Upper lobe of left lung (tissue), 4 donors: Measurements from ENCODE around the gene KCTD1.
"Not testable (repeated sequence)": the region's sequence is repeated elsewhere in the genome, so short reads cannot be mapped to it uniquely, and the experiment has no call there.

Experiments
- CTCF ChIP-seq, 6 experiments: fragments of 450-650 bp in 4 of 6; fragments of 200-600 bp in 2 of 6; sonication (generic) in 2 of 6; IDR thresholded peaks; one replicate each; pipeline ENCODE4 v1.5.1; 2016 to 2019; ENCODE audit warnings: antibody characterized with exemption in 6 of 6
- POLR2AphosphoS5 ChIP-seq, 2 donors: sonication (generic); formaldehyde crosslinking; IDR thresholded peaks; one replicate each; pipeline ENCODE4 v1.5.1; 2017; ENCODE audit warnings: antibody characterized with exemption in 2 of 2

GRCh38 chr18:26437634-26438033 lies 110.7 kb downstream of the KCTD1 start:
- TF ChIP-seq CTCF, POLR2AphosphoS5 (IDR thresholded peaks at IDR 0.05): not testable (repeated sequence)
